ENCODE data around the gene SCARB1.

The SCARB1 gene

GRCh38 chr12:124841558-124841945 lies 22.1 kb downstream of the SCARB1 start:
- no peak for DNase-seq
- H3K79me2 ChIP-seq (ENCODE audit: low read length): no peaks in the 10 kb centered on the region

GRCh38 chr12:124837958-124838803 lies 25.5 kb downstream of the SCARB1 start:
- no peaks in the 10 kb centered on the region for H3K79me2 ChIP-seq (ENCODE audit: low read length)
- no peak overlapping the region for H3K4me2 ChIP-seq (ENCODE audit: low read depth, low read length)
- H4K20me1 ChIP-seq (ENCODE audit: insufficient read depth, low read length): no peaks in the 10 kb centered on the region
- TF ChIP-seq CTCF (IDR thresholded peaks at IDR 0.05; ENCODE audit: low read length) (no peak), EZH2 (optimal IDR thresholded peaks at IDR 0.05; ENCODE audit: low read depth, low read length) (no peak), EZH2phosphoT487 (IDR thresholded peaks at IDR 0.05; ENCODE audit: low read length) (no peak)
- no peak overlapping the region for H3K4me3 ChIP-seq (ENCODE audit: low read length)
- H3K27me3 ChIP-seq (replicated peaks; ENCODE audit: insufficient read depth, low read length): no peaks in the 10 kb centered on the region
- DNase-seq: no peak
- no peak overlapping the region for H3K27ac ChIP-seq (ENCODE audit: low read length)
- H3K36me3 ChIP-seq (replicated peaks; ENCODE audit: insufficient read depth, low read length): no peaks in the 10 kb centered on the region
- H3F3A ChIP-seq (ENCODE audit: insufficient read depth, low read length): no peaks in the 10 kb centered on the region
- no peak overlapping the region for H3K9ac ChIP-seq (ENCODE audit: low read length)
- H3K9me3 ChIP-seq (replicated peaks; ENCODE audit: insufficient read depth, low read length): no peaks in the 10 kb centered on the region
- no peaks in the 10 kb centered on the region for H3K4me1 ChIP-seq (ENCODE audit: low read length)
- H3K9me2 ChIP-seq (replicated peaks; ENCODE audit: insufficient read depth, low read length): no peaks in the 10 kb centered on the region
- no peak overlapping the region for H2AFZ ChIP-seq (ENCODE audit: low read length)

More at GRCh38 chr12:124841558-124841945, 22.1 kb downstream of the SCARB1 start:
- no peak overlapping the region for H3K4me2 ChIP-seq (ENCODE audit: low read depth, low read length)
- no peaks in the 10 kb centered on the region for H3K27me3 ChIP-seq (replicated peaks; ENCODE audit: insufficient read depth, low read length)
- H3K27ac ChIP-seq (ENCODE audit: low read length): no peak overlapping the region
- H3K36me3 ChIP-seq (replicated peaks; ENCODE audit: insufficient read depth, low read length): no peaks in the 10 kb centered on the region
- H3K4me3 ChIP-seq (ENCODE audit: low read length): no peak overlapping the region
- TF ChIP-seq EZH2phosphoT487 (IDR thresholded peaks at IDR 0.05; ENCODE audit: low read length) (no peak), CTCF (IDR thresholded peaks at IDR 0.05; ENCODE audit: low read length) (no peak), EZH2 (optimal IDR thresholded peaks at IDR 0.05; ENCODE audit: low read depth, low read length) (no peak)
- no peak overlapping the region for H2AFZ ChIP-seq (ENCODE audit: low read length)
- H3K4me1 ChIP-seq (ENCODE audit: low read length): no peaks in the 10 kb centered on the region
- no peaks in the 10 kb centered on the region for H3K9me2 ChIP-seq (replicated peaks; ENCODE audit: insufficient read depth, low read length)
- no peaks in the 10 kb centered on the region for H4K20me1 ChIP-seq (ENCODE audit: insufficient read depth, low read length)
- no peak overlapping the region for H3K9ac ChIP-seq (ENCODE audit: low read length)
- no peaks in the 10 kb centered on the region for H3F3A ChIP-seq (ENCODE audit: insufficient read depth, low read length)
- H3K9me3 ChIP-seq (replicated peaks; ENCODE audit: insufficient read depth, low read length): no peaks in the 10 kb centered on the region

GRCh38 chr12:124837249-124837897 lies 26.3 kb downstream of the SCARB1 start:
- no peak overlapping the region for H3K9ac ChIP-seq (ENCODE audit: low read length)

More at GRCh38 chr12:124837249-124837897, 26.3 kb downstream of the SCARB1 start:
- H3K79me2 ChIP-seq (ENCODE audit: low read length): no peaks in the 10 kb centered on the region
- no peaks in the 10 kb centered on the region for H3K9me2 ChIP-seq (replicated peaks; ENCODE audit: insufficient read depth, low read length)
- TF ChIP-seq EZH2phosphoT487 (IDR thresholded peaks at IDR 0.05; ENCODE audit: low read length) (no peak), CTCF (IDR thresholded peaks at IDR 0.05; ENCODE audit: low read length) (no peak), EZH2 (optimal IDR thresholded peaks at IDR 0.05; ENCODE audit: low read depth, low read length) (no peak)
- no peaks in the 10 kb centered on the region for H4K20me1 ChIP-seq (ENCODE audit: insufficient read depth, low read length)
- H3K27me3 ChIP-seq (replicated peaks; ENCODE audit: insufficient read depth, low read length): no peaks in the 10 kb centered on the region
- no peaks in the 10 kb centered on the region for H3K9me3 ChIP-seq (replicated peaks; ENCODE audit: insufficient read depth, low read length)
- DNase-seq: no peak
- no peak overlapping the region for H2AFZ ChIP-seq (ENCODE audit: low read length)
- H3K4me3 ChIP-seq (ENCODE audit: low read length): no peak overlapping the region
- H3K4me2 ChIP-seq (ENCODE audit: low read depth, low read length): no peak overlapping the region
- H3K4me1 ChIP-seq (ENCODE audit: low read length): no peaks in the 10 kb centered on the region
- H3K27ac ChIP-seq (ENCODE audit: low read length): no peak overlapping the region
- H3F3A ChIP-seq (ENCODE audit: insufficient read depth, low read length): no peaks in the 10 kb centered on the region
- H3K36me3 ChIP-seq (replicated peaks; ENCODE audit: insufficient read depth, low read length): no peaks in the 10 kb centered on the region
